DMS 273 (cell line): ENCODE results near the gene ARHGEF12.

ENCODE experiments used
- DNase-seq: peaks from one replicate; lab custom pipeline; 2025; ENCODE audit not compliant: unreplicated experiment; lab: John Stamatoyannopoulos, UW

The ARHGEF12 gene

DNA sequence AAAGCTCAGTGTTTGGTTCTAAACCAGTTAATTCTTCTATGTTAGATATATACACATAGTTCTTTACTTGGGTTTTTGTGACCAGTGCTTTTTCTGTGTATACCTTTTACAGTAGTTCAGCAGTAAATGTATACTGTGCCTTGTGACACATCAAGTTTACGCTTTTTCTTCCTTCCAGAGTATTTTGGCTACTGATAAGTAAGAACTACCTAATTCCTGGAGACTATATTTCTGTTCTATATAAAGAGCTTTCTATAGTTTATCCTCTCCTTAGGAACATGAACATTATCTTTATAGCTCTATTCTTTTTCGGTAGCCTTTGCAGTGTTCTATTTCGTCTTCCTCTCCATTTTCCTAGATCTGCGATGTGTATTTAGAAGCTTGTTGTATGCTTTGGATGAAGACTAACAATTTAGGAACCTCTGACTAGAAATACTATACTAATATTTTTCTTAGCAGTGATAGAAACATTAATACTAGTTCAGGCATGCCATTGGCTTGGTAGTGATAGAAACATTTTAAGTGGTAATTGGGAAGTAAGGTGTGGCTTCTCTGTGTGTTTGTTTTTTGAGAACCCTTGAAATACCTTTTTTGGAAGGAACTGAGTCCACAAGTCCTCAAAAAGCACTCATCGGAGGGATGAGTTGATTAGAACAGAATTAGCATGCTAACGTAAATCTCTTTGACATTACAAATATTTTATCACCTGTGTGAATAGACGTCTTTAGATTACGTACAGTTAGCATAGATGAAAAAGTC lies 74.6 kb downstream of the ARHGEF12 start:
- no peak for DNase-seq

DNA sequence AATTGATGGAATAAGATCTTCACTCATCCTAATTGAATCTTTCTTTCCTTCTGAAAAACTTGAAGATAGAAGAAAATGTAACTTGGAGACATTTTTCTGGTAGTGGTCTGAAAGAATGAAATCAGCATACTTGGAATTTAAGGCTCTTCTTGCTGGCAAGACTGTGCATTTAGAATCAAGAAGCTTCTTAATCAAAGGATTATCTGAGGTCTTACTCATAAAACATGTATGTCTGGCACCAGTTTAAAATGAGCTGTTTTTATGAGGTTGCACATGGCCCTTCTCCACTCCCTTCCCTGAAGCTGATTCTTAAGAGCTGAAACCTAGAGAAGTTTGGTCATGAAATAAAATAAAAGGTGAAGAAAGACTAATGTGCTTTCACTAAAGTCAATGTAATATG lies 77.3 kb downstream of the ARHGEF12 start:
- DNase-seq, result no peak

DNA sequence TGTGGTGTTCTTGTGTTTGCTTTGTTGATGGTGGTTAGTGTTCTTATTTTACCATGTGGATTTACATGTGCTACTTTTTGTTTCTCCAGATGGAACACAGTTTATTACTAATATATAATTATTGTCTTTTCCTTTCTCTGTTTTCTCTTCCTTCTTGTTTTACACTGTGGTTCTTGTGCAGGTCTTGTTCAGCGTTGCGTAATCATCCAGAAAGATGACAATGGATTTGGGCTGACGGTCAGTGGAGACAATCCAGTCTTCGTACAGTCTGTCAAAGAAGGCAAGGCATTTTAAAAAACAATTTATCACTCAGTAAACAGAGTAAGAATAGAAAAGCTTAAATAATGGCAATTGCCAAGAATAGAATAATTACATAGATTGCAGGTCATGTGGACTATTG lies 84.4 kb downstream of the ARHGEF12 start:
- DNase-seq, result no peak

DNA sequence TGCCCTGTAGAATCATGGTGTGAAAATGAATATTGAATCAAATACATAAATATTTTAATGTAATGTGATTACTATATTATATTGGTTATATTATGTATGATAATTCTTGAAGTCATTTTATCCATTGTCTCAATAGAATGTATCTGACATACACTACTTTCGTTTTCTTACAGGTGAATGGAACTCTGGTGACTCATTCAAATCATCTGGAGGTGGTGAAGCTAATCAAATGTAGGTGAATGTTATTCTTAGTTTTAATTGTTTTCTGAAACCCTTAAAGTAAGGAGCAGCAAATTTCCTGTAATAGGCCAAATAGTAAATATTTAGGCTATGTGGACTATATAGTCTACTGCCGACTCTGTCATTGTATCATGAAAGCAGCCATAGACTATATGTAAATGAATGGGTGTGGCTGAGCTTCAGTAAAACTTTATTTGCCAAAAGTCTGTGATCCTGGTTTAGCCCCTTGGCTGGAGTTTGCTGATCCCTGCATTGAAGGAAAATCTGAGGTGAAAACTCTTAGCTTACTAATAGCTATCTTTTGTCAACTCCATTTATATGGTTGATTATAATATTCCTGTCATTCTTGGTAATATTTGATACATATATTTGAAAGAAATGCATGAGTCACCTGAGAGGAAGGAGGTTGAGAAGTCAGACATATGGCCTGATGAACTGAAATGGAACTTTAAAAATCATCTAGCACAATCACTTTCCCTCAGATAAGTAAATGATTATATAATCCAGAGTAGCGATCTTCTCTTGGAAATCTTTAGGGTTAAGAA lies 88.2 kb downstream of the ARHGEF12 start:
- DNase-seq, result no peak

DNA sequence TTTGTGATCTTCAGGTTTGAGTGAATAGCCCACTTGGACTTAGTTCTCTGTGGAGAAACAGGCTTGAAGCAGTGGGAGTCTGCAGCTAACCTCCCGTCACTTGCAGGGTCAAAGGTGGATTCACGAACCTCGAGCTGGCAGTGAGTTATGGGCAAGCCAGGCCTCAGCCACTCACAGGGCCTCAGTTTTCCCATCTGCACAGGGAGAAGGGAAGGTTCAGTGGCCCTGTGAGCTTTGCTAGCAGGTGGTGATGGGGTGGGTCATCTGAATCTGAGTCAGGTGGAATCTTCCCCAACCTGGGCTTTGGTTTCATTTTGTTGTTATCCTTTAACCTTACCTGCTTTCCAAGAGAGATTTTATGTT lies 88.7 kb downstream of the ARHGEF12 start:
- DNase-seq, result no peak

DNA sequence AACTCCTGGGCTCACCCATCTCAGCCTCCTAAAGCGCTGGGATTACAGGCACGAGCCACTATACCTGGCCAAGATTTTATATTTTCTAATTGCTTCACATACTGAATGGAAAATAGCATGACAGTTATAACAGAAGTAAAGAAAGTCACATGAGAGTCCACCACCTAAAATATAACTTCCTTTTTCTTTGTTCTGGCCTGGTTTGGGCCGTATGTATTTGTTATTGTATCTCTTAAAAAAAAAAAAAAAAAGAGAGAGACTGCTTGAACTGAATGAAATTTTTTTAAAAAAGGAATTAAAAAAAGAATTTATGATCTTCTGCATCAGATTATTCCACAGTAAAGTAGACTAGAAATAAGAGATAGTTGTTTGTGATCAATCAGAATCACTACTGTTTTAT lies 89.3 kb downstream of the ARHGEF12 start:
- no peak for DNase-seq

DNA sequence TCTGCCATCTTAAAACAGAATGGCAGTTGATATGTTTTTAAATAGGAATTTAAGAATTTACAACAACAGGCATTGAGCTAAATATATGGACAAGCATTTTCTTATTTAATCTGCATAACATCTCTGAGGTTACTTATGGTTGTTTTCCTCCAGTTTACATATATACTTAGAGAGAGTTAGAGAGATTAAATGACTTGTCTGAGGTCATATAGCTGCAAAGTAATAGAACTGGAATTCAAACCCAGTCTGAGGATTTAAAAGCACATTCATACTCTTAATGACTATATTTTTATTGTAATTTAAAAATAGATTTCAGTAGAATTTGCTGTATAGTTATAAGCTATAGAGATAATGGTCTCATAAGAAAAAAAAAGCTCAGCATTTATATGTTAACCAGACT lies 93.9 kb downstream of the ARHGEF12 start:
- no peak for DNase-seq

DNA sequence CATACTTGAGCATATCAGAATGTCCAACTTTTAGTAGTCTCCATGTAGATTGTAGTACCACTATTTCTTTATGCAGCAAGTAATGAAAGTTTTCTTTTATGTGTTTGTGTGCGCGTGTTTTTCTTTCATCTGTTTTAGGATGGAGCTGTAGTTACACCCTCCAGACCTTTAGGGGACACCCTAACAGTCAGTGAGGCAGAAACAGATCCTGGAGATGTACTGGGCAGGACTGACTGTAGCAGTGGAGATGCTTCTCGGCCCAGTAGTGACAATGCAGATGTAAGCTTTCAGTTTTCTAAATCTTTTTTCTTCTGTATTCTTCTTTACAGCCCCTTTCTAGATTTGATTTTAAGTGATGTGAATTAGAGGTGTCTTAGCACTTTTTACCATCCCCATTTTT lies 95.4 kb downstream of the ARHGEF12 start:
- DNase-seq, result peak; percentile 20

DNA sequence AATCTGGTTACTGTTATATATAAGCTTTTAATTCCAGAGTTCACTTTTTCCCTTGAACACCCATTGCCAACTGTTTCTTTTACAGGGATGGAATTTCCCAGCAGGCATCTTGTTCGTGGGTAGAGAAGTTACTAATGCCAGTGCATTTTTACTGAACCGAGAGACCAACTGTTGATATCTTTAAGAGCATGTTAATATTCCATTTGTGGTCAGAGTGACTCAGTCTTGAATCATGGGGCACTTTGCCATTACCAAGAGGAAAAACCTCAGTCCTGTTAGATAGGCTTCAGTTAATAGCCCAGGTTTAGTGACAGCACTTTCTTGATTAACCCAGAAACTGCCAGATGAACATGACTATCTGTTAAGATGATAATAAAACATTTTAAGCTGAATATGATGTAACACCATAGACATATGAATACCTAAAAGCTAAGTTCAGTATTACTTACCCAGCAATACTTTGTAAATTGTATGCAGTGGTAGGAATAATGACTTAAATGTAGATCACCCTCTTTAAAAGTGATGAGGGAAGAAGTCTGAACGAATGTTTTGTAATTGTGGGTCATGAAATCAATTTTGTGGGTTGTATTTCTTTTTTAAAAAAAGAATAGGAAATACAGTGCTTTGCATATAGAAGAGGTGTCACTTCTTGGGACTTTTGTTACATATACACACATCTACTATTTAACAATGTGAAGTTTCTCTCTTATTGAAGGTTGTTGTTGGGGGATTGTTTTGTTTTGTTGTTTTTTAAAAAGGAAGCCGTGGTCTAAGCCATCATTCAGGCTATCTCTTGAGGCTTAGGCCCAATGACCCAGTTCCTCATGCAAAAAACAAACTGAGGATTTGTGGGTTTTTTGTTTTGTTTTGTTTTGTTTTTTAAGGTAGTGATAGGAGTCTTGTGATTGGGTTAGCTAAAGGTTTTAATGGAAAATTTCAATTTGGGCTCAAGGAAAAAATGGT lies 96.1 kb downstream of the ARHGEF12 start:
- DNase-seq, result peak; percentile 14

DNA sequence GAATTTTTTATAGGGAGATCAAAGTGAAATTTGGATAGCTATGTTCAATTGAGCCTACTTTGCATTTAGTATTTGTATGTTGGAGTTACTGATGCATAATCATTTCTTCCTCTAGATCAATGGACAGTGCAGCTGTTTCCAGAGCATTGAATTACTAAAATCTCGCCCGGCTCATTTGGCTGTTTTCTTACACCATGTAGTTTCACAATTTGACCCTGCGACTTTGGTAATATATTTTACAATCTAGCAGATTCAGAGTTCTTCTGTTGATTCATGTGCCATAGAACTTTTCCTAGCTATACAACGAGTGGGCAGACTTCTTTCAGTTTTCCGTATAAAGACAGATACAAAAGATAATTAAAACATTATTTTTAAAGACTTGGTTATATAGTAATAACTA lies 105.4 kb downstream of the ARHGEF12 start:
- no peak for DNase-seq

DNA sequence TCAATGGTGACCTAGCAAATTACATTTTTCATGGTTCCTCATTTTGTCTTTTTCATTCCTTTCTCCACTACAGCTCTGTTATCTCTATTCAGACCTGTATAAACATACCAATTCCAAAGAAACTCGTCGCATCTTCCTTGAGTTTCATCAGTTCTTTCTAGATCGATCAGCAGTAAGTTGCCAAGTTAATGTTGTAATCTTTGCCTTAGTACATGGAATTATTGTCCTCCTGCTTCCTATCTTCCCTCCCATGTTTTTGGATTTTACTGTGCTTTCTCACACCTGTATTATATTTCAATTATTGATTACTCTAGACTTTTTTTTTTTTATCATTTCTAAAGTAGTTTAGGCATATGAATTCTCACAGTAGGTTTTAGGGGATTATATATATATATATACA lies 105.8 kb downstream of the ARHGEF12 start:
- no peak for DNase-seq

DNA sequence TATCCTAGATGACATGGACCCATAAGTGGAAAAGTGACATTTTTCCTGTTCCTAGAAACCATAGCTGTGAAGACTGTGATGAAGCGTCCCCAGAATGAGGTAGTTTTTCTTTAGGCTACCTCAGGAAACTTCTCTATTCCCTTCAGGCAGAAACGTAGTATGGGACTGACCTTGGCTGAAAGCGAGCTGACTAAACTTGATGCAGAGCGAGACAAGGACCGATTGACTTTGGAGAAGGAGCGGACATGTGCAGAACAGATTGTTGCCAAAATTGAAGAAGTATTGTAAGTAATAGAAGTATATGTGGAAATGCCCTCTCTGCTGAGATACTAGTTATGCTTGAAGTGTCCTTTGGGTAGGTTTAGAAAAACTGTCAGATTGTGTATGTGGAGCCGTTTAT lies 110.6 kb downstream of the ARHGEF12 start:
- no peak for DNase-seq

DNA sequence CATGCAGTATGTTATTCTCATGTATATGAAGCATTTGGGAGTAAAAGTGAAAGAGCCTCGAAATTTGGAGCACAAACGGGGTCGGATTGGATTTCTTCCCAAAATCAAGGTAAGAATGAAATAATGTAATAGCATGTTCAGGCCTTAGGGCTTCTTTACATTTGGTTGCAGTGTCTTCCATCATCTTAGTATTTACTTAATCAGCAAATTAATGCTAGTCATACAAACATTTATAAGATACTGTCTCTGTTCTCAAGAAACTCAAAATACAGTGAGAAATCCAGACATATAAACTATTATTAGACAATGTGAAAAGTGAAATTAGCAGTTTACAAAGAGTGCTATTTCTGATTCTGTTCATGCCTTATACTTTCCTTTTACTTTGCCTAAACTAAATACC lies 112.0 kb downstream of the ARHGEF12 start:
- no peak for DNase-seq

DNA sequence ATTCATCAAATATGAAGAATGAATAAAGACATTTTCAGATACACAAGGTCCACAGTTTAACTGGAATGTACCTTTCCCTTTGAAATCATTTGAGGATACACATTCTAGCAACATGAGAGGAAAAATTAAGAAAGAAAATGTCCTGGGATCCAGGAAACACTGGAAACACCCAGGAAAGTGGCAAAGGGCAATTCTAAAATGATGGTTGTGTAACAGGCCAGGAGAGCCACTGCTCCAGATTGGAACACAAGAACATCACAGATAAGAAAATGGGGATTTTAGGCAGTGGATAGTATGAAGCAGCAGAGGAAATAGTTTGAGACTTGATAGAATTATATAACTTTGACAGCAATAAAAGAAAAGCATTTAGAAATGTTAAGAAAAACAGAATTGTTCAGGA lies 119.3 kb downstream of the ARHGEF12 start:
- DNase-seq, result no peak

DNA sequence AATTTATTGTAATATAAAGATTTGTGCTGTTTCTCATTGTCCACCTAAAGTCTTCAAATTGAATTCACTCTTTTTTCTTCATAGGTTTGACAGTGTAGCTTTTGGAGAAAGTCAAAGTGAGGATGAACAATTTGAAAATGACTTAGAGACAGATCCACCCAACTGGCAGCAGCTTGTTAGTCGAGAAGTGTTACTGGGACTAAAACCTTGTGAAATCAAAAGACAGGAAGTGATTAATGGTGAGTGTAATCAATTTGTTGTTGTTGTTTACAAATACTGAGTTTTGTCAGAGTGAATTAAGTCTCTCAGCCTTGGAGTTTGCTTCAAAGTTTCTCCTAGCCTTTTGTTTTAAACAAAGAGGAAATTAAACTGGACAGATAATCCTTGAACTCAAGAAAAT lies 121.8 kb downstream of the ARHGEF12 start:
- no peak for DNase-seq

DNA sequence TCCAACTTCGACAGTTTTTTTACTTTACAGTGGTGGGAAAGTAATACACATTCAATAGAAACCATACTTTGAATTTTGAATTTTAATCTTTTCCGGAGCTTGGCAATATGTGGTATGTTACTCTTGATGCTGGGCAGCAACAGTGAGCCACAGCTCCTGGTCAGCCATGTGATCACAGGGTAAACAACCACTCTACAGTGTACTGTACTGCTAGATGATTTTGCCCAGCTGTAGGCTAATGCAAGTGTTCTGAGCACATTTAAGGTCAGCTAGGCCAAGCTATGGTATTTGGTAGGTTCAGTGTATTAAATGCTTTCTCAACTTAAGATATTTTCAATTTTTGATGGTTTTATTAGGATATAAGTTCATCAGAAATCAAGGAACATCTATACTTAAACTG lies 126.6 kb downstream of the ARHGEF12 start:
- DNase-seq, result no peak

DNA sequence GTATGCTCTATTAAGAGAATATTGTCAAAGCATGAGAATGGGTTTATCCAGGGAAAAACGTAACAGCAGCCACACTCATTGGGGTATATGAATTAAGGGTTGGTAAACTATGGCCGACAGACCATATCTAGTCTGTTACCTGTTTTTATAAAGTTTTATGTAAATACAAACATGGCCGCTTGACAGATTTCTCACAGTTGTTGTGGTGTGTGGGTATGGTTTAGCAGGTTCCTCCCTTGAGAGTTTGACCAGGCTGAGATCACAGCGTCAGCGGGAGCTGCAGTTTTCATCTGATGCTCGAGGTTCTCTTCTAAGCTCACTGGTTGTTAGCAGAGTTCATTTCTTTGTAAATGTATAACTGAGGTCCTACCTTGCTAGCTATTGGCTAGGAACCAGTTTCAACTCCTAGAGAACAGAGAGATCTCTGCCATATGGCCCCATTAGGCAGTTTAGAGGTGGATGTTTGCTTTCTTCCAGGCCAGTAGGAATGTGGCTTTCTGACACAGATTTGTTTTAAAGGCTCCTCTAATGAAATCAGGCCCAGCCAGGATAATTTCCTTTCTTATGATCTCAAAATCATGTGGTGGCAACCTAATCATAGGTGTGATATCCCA lies 129.8 kb downstream of the ARHGEF12 start:
- no peak for DNase-seq

DNA sequence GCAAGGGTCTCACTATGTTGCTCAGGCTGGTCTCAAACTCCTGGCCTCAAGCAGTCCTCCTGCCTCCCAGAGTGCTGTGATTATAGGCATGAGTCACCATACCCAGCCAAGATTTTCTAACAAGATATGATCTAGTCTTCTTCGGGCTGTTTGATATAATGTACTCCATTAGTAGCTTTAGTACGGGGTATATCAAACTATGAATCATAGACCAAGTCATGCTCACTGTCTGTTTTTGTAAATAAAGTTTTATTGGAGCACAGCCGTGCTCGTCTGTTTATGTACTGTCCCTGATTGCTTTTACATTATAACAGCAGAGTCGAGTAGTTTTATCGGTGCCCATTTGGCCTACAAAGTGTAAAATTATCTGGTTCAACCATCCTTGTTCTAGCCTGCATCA lies 131.4 kb downstream of the ARHGEF12 start:
- no peak for DNase-seq

DNA sequence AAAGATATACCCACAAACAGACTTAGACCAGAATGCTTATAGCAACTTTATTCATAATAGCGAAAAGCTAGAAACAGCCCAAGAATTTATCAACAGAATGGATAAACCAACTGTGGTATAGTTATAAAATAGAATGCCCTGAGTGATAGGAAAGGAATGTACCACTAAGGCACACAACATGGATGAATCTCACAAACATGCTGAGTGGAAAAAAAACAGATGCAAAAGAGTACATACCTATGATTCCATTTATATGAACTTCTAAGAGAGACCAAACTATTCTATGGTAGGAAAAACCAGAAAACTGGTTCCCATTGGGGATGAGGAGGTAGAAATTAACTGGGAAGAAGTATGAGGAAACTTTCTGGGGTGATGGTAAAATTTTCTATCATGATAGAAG lies 134.9 kb downstream of the ARHGEF12 start:
- DNase-seq, result no peak

DNA sequence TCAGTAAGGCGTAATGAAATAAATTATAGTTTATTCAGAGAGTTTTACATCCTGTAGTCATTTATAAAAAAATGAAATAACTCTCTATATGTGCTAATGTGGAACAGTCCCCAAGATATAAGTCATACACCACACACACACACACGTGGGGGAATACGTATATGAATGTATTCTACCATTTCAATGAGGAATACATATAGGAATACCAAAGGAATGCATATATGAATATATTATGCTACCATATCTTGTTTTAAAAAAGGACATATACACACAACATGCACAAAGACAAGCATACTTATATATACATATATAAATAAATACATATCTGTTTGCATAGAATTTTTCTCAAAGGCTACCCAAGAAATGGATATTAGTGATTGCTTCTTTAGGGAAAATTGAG lies 135.8 kb downstream of the ARHGEF12 start:
- no peak for DNase-seq

DNA sequence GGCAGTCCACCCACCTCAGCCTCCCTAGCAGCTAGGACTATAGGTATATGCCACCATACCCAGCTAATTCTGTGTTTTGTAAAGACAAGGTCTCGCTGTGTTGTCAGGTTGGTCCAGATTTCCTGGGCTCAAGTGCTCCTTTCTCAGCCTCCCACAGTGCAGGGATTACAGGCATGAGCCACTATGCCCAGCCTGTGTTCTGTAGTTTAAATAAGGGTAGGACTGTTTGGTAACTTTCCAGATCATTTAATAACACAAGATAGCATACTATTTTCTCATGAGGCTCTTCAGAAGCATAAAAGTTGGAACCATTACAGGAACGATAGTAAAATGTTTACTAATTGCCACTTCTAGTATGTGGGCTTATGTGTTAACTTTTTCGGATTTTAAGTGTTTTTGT lies 137.3 kb downstream of the ARHGEF12 start:
- no peak for DNase-seq
